Measurements from ENCODE around the gene YES1.

Gene YES1

GRCh38 chr18:837922-838321 is 25.9 kb upstream of the YES1 start:
- Histone ChIP-seq H3K36me3 (ENCODE audit: control insufficient read depth in 1 of 2, insufficient read depth in 2 of 2, low read length in 2 of 2) (no peaks in the 10 kb centered on the region), H3K4me3 (ENCODE audit: low read depth in 1 of 2, low read length in 2 of 2) (no peak overlapping the region), H3K9me3 (ENCODE audit: control insufficient read depth in 1 of 2, low read length in 2 of 2) (no peaks in the 10 kb centered on the region), H3K27me3 (ENCODE audit: low read depth, low read length) (no peaks in the 10 kb centered on the region), H3K4me1 (ENCODE audit: control insufficient read depth in 1 of 2, insufficient read depth in 2 of 2, low read length in 2 of 2) (no peaks in the 10 kb centered on the region), H3K27ac (ENCODE audit: low read length) (no peak overlapping the region)

GRCh38 chr18:834082-834720 is 22.2 kb upstream of the YES1 start:
- Histone ChIP-seq H3K4me1 (ENCODE audit: control insufficient read depth in 1 of 2, insufficient read depth in 2 of 2, low read length in 2 of 2) (no peaks in the 10 kb centered on the region), H3K36me3 (ENCODE audit: control insufficient read depth in 1 of 2, insufficient read depth in 2 of 2, low read length in 2 of 2) (no peaks in the 10 kb centered on the region), H3K27me3 (ENCODE audit: low read depth, low read length) (peaks cover 5% of the 10 kb centered on the region), H3K27ac (ENCODE audit: low read length) (no peak overlapping the region), H3K9me3 (ENCODE audit: control insufficient read depth in 1 of 2, low read length in 2 of 2) (no peaks in the 10 kb centered on the region), H3K4me3 (ENCODE audit: low read depth in 1 of 2, low read length in 2 of 2) (no peak overlapping the region)

GRCh38 chr18:833197-833596 is 21.2 kb upstream of the YES1 start:
- Histone ChIP-seq H3K27ac (ENCODE audit: low read length) (no peak overlapping the region), H3K36me3 (ENCODE audit: control insufficient read depth in 1 of 2, insufficient read depth in 2 of 2, low read length in 2 of 2) (no peaks in the 10 kb centered on the region), H3K4me1 (ENCODE audit: control insufficient read depth in 1 of 2, insufficient read depth in 2 of 2, low read length in 2 of 2) (no peaks in the 10 kb centered on the region), H3K27me3 (ENCODE audit: low read depth, low read length) (peaks cover 5% of the 10 kb centered on the region), H3K4me3 (ENCODE audit: low read depth in 1 of 2, low read length in 2 of 2) (no peak overlapping the region), H3K9me3 (ENCODE audit: control insufficient read depth in 1 of 2, low read length in 2 of 2) (no peaks in the 10 kb centered on the region)

GRCh38 chr18:832085-832681 is 20.1 kb upstream of the YES1 start:
- Histone ChIP-seq H3K4me3 (ENCODE audit: low read depth in 1 of 2, low read length in 2 of 2) (no peak overlapping the region), H3K36me3 (ENCODE audit: control insufficient read depth in 1 of 2, insufficient read depth in 2 of 2, low read length in 2 of 2) (no peaks in the 10 kb centered on the region), H3K27ac (ENCODE audit: low read length) (no peak overlapping the region), H3K27me3 (ENCODE audit: low read depth, low read length) (peaks cover 5% of the 10 kb centered on the region), H3K9me3 (ENCODE audit: control insufficient read depth in 1 of 2, low read length in 2 of 2) (no peaks in the 10 kb centered on the region), H3K4me1 (ENCODE audit: control insufficient read depth in 1 of 2, insufficient read depth in 2 of 2, low read length in 2 of 2) (no peaks in the 10 kb centered on the region)

- Histone ChIP-seq H3K9me3 (ENCODE audit: control insufficient read depth in 1 of 2, low read length in 2 of 2) (no peaks in the 10 kb centered on the region), H3K27me3 (ENCODE audit: low read depth, low read length) (peaks cover 5% of the 10 kb centered on the region), H3K36me3 (ENCODE audit: control insufficient read depth in 1 of 2, insufficient read depth in 2 of 2, low read length in 2 of 2) (no peaks in the 10 kb centered on the region), H3K4me3 (ENCODE audit: low read depth in 1 of 2, low read length in 2 of 2) (no peak overlapping the region), H3K4me1 (ENCODE audit: control insufficient read depth in 1 of 2, insufficient read depth in 2 of 2, low read length in 2 of 2) (no peaks in the 10 kb centered on the region), H3K27ac (ENCODE audit: low read length) (no peak overlapping the region)
Measured at GRCh38 chr18:830315-830901, 18.4 kb upstream of the YES1 start.

GRCh38 chr18:829432-829831 is 17.4 kb upstream of the YES1 start:
- H3K9me3 ChIP-seq (ENCODE audit: control insufficient read depth in 1 of 2, low read length in 2 of 2): no peaks in the 10 kb centered on the region
- H3K27ac ChIP-seq (ENCODE audit: low read length): no peak overlapping the region

GRCh38 chr18:827093-827677 is 15.1 kb upstream of the YES1 start:
- Histone ChIP-seq H3K4me1 (ENCODE audit: control insufficient read depth in 1 of 2, insufficient read depth in 2 of 2, low read length in 2 of 2) (no peaks in the 10 kb centered on the region), H3K27me3 (ENCODE audit: low read depth, low read length) (peaks cover 3% of the 10 kb centered on the region), H3K9me3 (ENCODE audit: control insufficient read depth in 1 of 2, low read length in 2 of 2) (no peaks in the 10 kb centered on the region), H3K27ac (ENCODE audit: low read length) (no peak overlapping the region), H3K36me3 (ENCODE audit: control insufficient read depth in 1 of 2, insufficient read depth in 2 of 2, low read length in 2 of 2) (no peaks in the 10 kb centered on the region), H3K4me3 (ENCODE audit: low read depth in 1 of 2, low read length in 2 of 2) (no peak overlapping the region)

More at GRCh38 chr18:829432-829831, 17.4 kb upstream of the YES1 start:
- peaks cover 5% of the 10 kb centered on the region for H3K27me3 ChIP-seq (ENCODE audit: low read depth, low read length)
- H3K4me1 ChIP-seq (ENCODE audit: control insufficient read depth in 1 of 2, insufficient read depth in 2 of 2, low read length in 2 of 2): no peaks in the 10 kb centered on the region
- H3K36me3 ChIP-seq (ENCODE audit: control insufficient read depth in 1 of 2, insufficient read depth in 2 of 2, low read length in 2 of 2): no peaks in the 10 kb centered on the region
- H3K4me3 ChIP-seq (ENCODE audit: low read depth in 1 of 2, low read length in 2 of 2): no peak overlapping the region

- H3K4me3 ChIP-seq (ENCODE audit: low read depth in 1 of 2, low read length in 2 of 2): no peak overlapping the region
Measured at GRCh38 chr18:825891-826585, 14.0 kb upstream of the YES1 start.

GRCh38 chr18:824179-824578 is 12.1 kb upstream of the YES1 start:
- Histone ChIP-seq H3K27ac (ENCODE audit: low read length) (no peak overlapping the region), H3K27me3 (ENCODE audit: low read depth, low read length) (no peaks in the 10 kb centered on the region), H3K9me3 (ENCODE audit: control insufficient read depth in 1 of 2, low read length in 2 of 2) (no peaks in the 10 kb centered on the region)

More at GRCh38 chr18:825891-826585, 14.0 kb upstream of the YES1 start:
- Histone ChIP-seq H3K27ac (ENCODE audit: low read length) (no peak overlapping the region), H3K4me1 (ENCODE audit: control insufficient read depth in 1 of 2, insufficient read depth in 2 of 2, low read length in 2 of 2) (no peaks in the 10 kb centered on the region), H3K36me3 (ENCODE audit: control insufficient read depth in 1 of 2, insufficient read depth in 2 of 2, low read length in 2 of 2) (no peaks in the 10 kb centered on the region), H3K9me3 (ENCODE audit: control insufficient read depth in 1 of 2, low read length in 2 of 2) (no peaks in the 10 kb centered on the region), H3K27me3 (ENCODE audit: low read depth, low read length) (no peaks in the 10 kb centered on the region)

GRCh38 chr18:820591-821165 is 8.6 kb upstream of the YES1 start:
- Histone ChIP-seq H3K9me3 (ENCODE audit: control insufficient read depth in 1 of 2, low read length in 2 of 2) (no peaks in the 10 kb centered on the region), H3K27ac (ENCODE audit: low read length) (no peak overlapping the region), H3K27me3 (ENCODE audit: low read depth, low read length) (no peaks in the 10 kb centered on the region), H3K36me3 (ENCODE audit: control insufficient read depth in 1 of 2, insufficient read depth in 2 of 2, low read length in 2 of 2) (no peaks in the 10 kb centered on the region), H3K4me1 (ENCODE audit: control insufficient read depth in 1 of 2, insufficient read depth in 2 of 2, low read length in 2 of 2) (no peaks in the 10 kb centered on the region), H3K4me3 (ENCODE audit: low read depth in 1 of 2, low read length in 2 of 2) (no peak overlapping the region)

More at GRCh38 chr18:824179-824578, 12.1 kb upstream of the YES1 start:
- H3K4me3 ChIP-seq (ENCODE audit: low read depth in 1 of 2, low read length in 2 of 2): no peak overlapping the region
- H3K36me3 ChIP-seq (ENCODE audit: control insufficient read depth in 1 of 2, insufficient read depth in 2 of 2, low read length in 2 of 2): no peaks in the 10 kb centered on the region
- H3K4me1 ChIP-seq (ENCODE audit: control insufficient read depth in 1 of 2, insufficient read depth in 2 of 2, low read length in 2 of 2): no peaks in the 10 kb centered on the region

GRCh38 chr18:816869-817268 is 4.8 kb upstream of the YES1 start:
- Histone ChIP-seq H3K27ac (ENCODE audit: low read length) (no peak overlapping the region), H3K4me1 (ENCODE audit: control insufficient read depth in 1 of 2, insufficient read depth in 2 of 2, low read length in 2 of 2) (no peaks in the 10 kb centered on the region), H3K4me3 (ENCODE audit: low read depth in 1 of 2, low read length in 2 of 2) (no peak overlapping the region), H3K9me3 (ENCODE audit: control insufficient read depth in 1 of 2, low read length in 2 of 2) (no peaks in the 10 kb centered on the region), H3K36me3 (ENCODE audit: control insufficient read depth in 1 of 2, insufficient read depth in 2 of 2, low read length in 2 of 2) (no peaks in the 10 kb centered on the region), H3K27me3 (ENCODE audit: low read depth, low read length) (no peaks in the 10 kb centered on the region)
